Ishikawa (cell line): Measurements from ENCODE around the gene SPHK2.

Experiments
- CEBPB ChIP-seq: IDR thresholded peaks from 2 replicates; pipeline ENCODE4 v1.6.1; 2012
- CREB1 ChIP-seq: IDR thresholded peaks from 2 replicates; pipeline ENCODE4 v1.6.1; 2012; ENCODE audit warnings: low read depth
- EGR1 ChIP-seq: IDR thresholded peaks from 2 replicates; pipeline ENCODE4 v1.6.1; 2012
- EP300 ChIP-seq: IDR thresholded peaks from 2 replicates; pipeline ENCODE4 v1.6.1; 2012; ENCODE audit warnings: borderline replicate concordance
- FOXM1 ChIP-seq: IDR thresholded peaks from 2 replicates; pipeline ENCODE4 v1.6.1; 2012; ENCODE audit warnings: low read depth, borderline replicate concordance
- MAX ChIP-seq: IDR thresholded peaks from 2 replicates; pipeline ENCODE4 v1.6.1; 2012
- NFIC ChIP-seq: IDR thresholded peaks from 2 replicates; pipeline ENCODE4 v1.6.1; 2012
- RAD21 ChIP-seq: IDR thresholded peaks from 2 replicates; pipeline ENCODE4 v1.6.1; 2012; ENCODE audit warnings: low read depth
- REST ChIP-seq: IDR thresholded peaks from 2 replicates; pipeline ENCODE4 v1.6.1; 2012; ENCODE audit warnings: low read depth, mild to moderate bottlenecking
- TEAD4 ChIP-seq: IDR thresholded peaks from 2 replicates; pipeline ENCODE4 v1.6.1; 2012
- USF1 ChIP-seq: IDR thresholded peaks from 2 replicates; pipeline ENCODE4 v1.6.1; 2012
- YY1 ChIP-seq: IDR thresholded peaks from 2 replicates; pipeline ENCODE4 v1.6.1; 2012; ENCODE audit warnings: low read depth

- TF ChIP-seq MAX (no peak), EP300 (no peak), REST (no peak), TEAD4 (no peak), CEBPB (no peak), YY1 (no peak), RAD21 (no peak), EGR1 (no peak), USF1 (no peak), NFIC (no peak; the same call in 1 of the 2 replicates), CREB1 (no peak), FOXM1 (no peak)
These were observed 633 bp downstream of the SPHK2 start for GRCh38 chr19:48619692-48620585.
